Osteoblast (primary cell): Measurements from ENCODE around the gene ECHDC3. TPM values are rescaled to one million over a fixed set of nuclear protein-coding genes. Genes with fewer than 3 reads are reported as not detected.
A peak's percentile ranks its signal among the peaks of the same experiment; 100 is the strongest.

Experiments
- DNase-seq: peaks from one replicate; pipeline ENCODE4 v3.0.0; 2011; ENCODE audit warnings: low spot score, mixed read lengths; ENCODE audit not compliant: insufficient read length; ENCODE audit errors: missing footprints
- H2AFZ ChIP-seq: 2 replicates; pipeline ENCODE4 v1.6.0; 2011; ENCODE audit warnings: mild to moderate bottlenecking, low read length
- H3K27ac ChIP-seq: 2 replicates; pipeline ENCODE4 v1.5.1; 2011; ENCODE audit warnings: mild to moderate bottlenecking, low read depth, low read length, moderate library complexity
- H3K27me3 ChIP-seq: 2 replicates; pipeline ENCODE4 v1.6.0; 2012; ENCODE audit warnings: mild to moderate bottlenecking, control low read depth, inconsistent platforms, low read length, moderate library complexity; ENCODE audit not compliant: insufficient read depth
- H3K36me3 ChIP-seq: 2 replicates; pipeline ENCODE4 v1.5.1; 2011; ENCODE audit warnings: mild to moderate bottlenecking, low read length, control low read depth, moderate library complexity; ENCODE audit not compliant: insufficient read depth
- H3K4me1 ChIP-seq: 2 replicates; pipeline ENCODE4 v1.5.1; 2011; ENCODE audit warnings: mild to moderate bottlenecking, low read length, control low read depth, moderate library complexity; ENCODE audit not compliant: insufficient read depth
- H3K4me2 ChIP-seq: 2 replicates; pipeline ENCODE4 v1.6.0; 2011; ENCODE audit warnings: mild to moderate bottlenecking, low read length; ENCODE audit not compliant: insufficient read depth
- H3K4me3 ChIP-seq: fragments of 200-600 bp; sonication (generic); 3 replicates; pipeline ENCODE4 v1.5.1; 2012; ENCODE audit warnings: mild to moderate bottlenecking, low read length, inconsistent platforms; ENCODE audit not compliant: insufficient read depth
- H3K79me2 ChIP-seq: 2 replicates; pipeline ENCODE4 v1.6.0; 2012; ENCODE audit warnings: mild to moderate bottlenecking, low read length, control low read depth, inconsistent platforms; ENCODE audit not compliant: insufficient read depth
- H3K9me3 ChIP-seq: 2 replicates; pipeline ENCODE4 v1.5.1; 2011; ENCODE audit warnings: low read depth, low read length, control low read depth
- H4K20me1 ChIP-seq: 2 replicates; pipeline ENCODE4 v1.6.0; 2012; ENCODE audit warnings: mild to moderate bottlenecking, low read length, control low read depth; ENCODE audit not compliant: insufficient read depth
- total RNA-seq: library from RNA; depleted of rRNA; stranded (reverse); fragments of >200 nt; gene quantifications from 2 replicates; pipeline ENCODE4 v1.2.3, GENCODE V29; 2012
- TF ChIP-seq, protein P1 (sequence below): IDR thresholded peaks from 2 replicates; pipeline ENCODE4 v1.5.1; 2011; ENCODE audit warnings: mild to moderate bottlenecking, low read depth, low read length, moderate library complexity; ENCODE audit errors: extremely low read depth

The ECHDC3 gene
- total RNA-seq, 1 donor, result 0.36 TPM

GRCh38 chr10:11757454-11757820 lies 15.3 kb downstream of the ECHDC3 start:
- H3K4me3 ChIP-seq, result no peak overlapping the region
- no peaks in the 10 kb centered on the region for H3K9me3 ChIP-seq
- peak; percentile 89 for DNase-seq
- peak overlapping the region; percentile 86 for H3K27ac ChIP-seq
- peaks cover 32% of the 10 kb centered on the region for H3K4me1 ChIP-seq
- no peak overlapping the region for H2AFZ ChIP-seq
- H3K79me2 ChIP-seq, result no peaks in the 10 kb centered on the region
- H4K20me1 ChIP-seq, result no peaks in the 10 kb centered on the region
- peak overlapping the region; percentile 28 for H3K4me2 ChIP-seq
- no peaks in the 10 kb centered on the region for H3K27me3 ChIP-seq
- H3K36me3 ChIP-seq, result no peaks in the 10 kb centered on the region
- TF ChIP-seq, protein P1, sequence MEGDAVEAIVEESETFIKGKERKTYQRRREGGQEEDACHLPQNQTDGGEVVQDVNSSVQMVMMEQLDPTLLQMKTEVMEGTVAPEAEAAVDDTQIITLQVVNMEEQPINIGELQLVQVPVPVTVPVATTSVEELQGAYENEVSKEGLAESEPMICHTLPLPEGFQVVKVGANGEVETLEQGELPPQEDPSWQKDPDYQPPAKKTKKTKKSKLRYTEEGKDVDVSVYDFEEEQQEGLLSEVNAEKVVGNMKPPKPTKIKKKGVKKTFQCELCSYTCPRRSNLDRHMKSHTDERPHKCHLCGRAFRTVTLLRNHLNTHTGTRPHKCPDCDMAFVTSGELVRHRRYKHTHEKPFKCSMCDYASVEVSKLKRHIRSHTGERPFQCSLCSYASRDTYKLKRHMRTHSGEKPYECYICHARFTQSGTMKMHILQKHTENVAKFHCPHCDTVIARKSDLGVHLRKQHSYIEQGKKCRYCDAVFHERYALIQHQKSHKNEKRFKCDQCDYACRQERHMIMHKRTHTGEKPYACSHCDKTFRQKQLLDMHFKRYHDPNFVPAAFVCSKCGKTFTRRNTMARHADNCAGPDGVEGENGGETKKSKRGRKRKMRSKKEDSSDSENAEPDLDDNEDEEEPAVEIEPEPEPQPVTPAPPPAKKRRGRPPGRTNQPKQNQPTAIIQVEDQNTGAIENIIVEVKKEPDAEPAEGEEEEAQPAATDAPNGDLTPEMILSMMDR, result no peak

GRCh38 chr10:11757821-11758463 lies 15.8 kb downstream of the ECHDC3 start:
- peak overlapping the region; percentile 86 for H3K27ac ChIP-seq
- H3K27me3 ChIP-seq, result no peaks in the 10 kb centered on the region
- H3K4me1 ChIP-seq, result peaks cover 32% of the 10 kb centered on the region
- no peaks in the 10 kb centered on the region for H3K36me3 ChIP-seq
- H3K4me3 ChIP-seq, result no peak overlapping the region
- DNase-seq, result peak; percentile 96
- no peaks in the 10 kb centered on the region for H4K20me1 ChIP-seq
- H2AFZ ChIP-seq, result peak overlapping the region; percentile 23
- H3K9me3 ChIP-seq, result no peaks in the 10 kb centered on the region
- TF ChIP-seq, protein P1, result peak; percentile 98
- H3K79me2 ChIP-seq, result no peaks in the 10 kb centered on the region
- peak overlapping the region; percentile 28 for H3K4me2 ChIP-seq

- DNase-seq, result no peak
- Histone ChIP-seq H3K4me2 (no peak overlapping the region), H3K79me2 (no peaks in the 10 kb centered on the region), H3K27ac (peak overlapping the region; percentile 86), H3K4me3 (no peak overlapping the region), H3K9me3 (no peaks in the 10 kb centered on the region), H4K20me1 (no peaks in the 10 kb centered on the region), H3K4me1 (peaks cover 32% of the 10 kb centered on the region), H3K27me3 (no peaks in the 10 kb centered on the region), H3K36me3 (no peaks in the 10 kb centered on the region), H2AFZ (peak overlapping the region; percentile 23)
- TF ChIP-seq, protein P1, result no peak
Observed at GRCh38 chr10:11758527-11759236, 16.5 kb downstream of the ECHDC3 start.

- no peak for DNase-seq
- H3K9me3 ChIP-seq, result no peaks in the 10 kb centered on the region
- H2AFZ ChIP-seq, result no peak overlapping the region
- H3K27ac ChIP-seq, result no peak overlapping the region
- H3K4me1 ChIP-seq, result peaks cover 32% of the 10 kb centered on the region
- TF ChIP-seq, protein P1, result no peak
- H4K20me1 ChIP-seq, result no peaks in the 10 kb centered on the region
- H3K4me2 ChIP-seq, result no peak overlapping the region
- H3K27me3 ChIP-seq, result no peaks in the 10 kb centered on the region
- H3K79me2 ChIP-seq, result no peaks in the 10 kb centered on the region
- H3K4me3 ChIP-seq, result no peak overlapping the region
- no peaks in the 10 kb centered on the region for H3K36me3 ChIP-seq
Observed at GRCh38 chr10:11759347-11759746, 17.2 kb downstream of the ECHDC3 start.
